ENCODE results near the gene ATP1A3.

The ATP1A3 gene

GRCh38 chr19:42023121-42023942 lies 29.3 kb upstream of the ATP1A3 start:
- Histone ChIP-seq H3K4me1 (no peaks in the 10 kb centered on the region), H3K27me3 (ENCODE audit: control insufficient read depth, insufficient read depth, low read length) (no peaks in the 10 kb centered on the region), H3K9ac (no peak overlapping the region), H3K79me2 (peaks cover 10% of the 10 kb centered on the region), H3K4me3 (ENCODE audit: low read depth, low read length) (no peak overlapping the region), H3K9me3 (ENCODE audit: control insufficient read depth, low read length) (no peaks in the 10 kb centered on the region), H3K27ac (no peak overlapping the region), H3K4me2 (ENCODE audit: low read length) (no peak overlapping the region), H2AFZ (no peak overlapping the region), H3K36me3 (ENCODE audit: control insufficient read depth, insufficient read depth, low read length) (no peaks in the 10 kb centered on the region)
- TF ChIP-seq CTCF (IDR thresholded peaks at IDR 0.05), result peak; percentile 18

- H3K4me2 ChIP-seq (ENCODE audit: low read length), result no peak overlapping the region
Observed at GRCh38 chr19:42022616-42023015, 28.6 kb upstream of the ATP1A3 start.

GRCh38 chr19:42021185-42021584 lies 27.2 kb upstream of the ATP1A3 start:
- Histone ChIP-seq H2AFZ (no peak overlapping the region), H3K4me3 (ENCODE audit: low read depth, low read length) (no peak overlapping the region), H3K9ac (no peak overlapping the region), H3K36me3 (ENCODE audit: control insufficient read depth, insufficient read depth, low read length) (no peaks in the 10 kb centered on the region), H3K4me1 (no peaks in the 10 kb centered on the region), H3K79me2 (peaks cover 5% of the 10 kb centered on the region), H3K27me3 (ENCODE audit: control insufficient read depth, insufficient read depth, low read length) (no peaks in the 10 kb centered on the region), H3K27ac (no peak overlapping the region), H3K9me3 (ENCODE audit: control insufficient read depth, low read length) (no peaks in the 10 kb centered on the region), H3K4me2 (ENCODE audit: low read length) (no peak overlapping the region)
- no peak for TF ChIP-seq CTCF (IDR thresholded peaks at IDR 0.05)

More at GRCh38 chr19:42022616-42023015, 28.6 kb upstream of the ATP1A3 start:
- Histone ChIP-seq H2AFZ (no peak overlapping the region), H3K27me3 (ENCODE audit: control insufficient read depth, insufficient read depth, low read length) (no peaks in the 10 kb centered on the region), H3K9me3 (ENCODE audit: control insufficient read depth, low read length) (no peaks in the 10 kb centered on the region), H3K4me3 (ENCODE audit: low read depth, low read length) (no peak overlapping the region), H3K4me1 (no peaks in the 10 kb centered on the region), H3K79me2 (peaks cover 8% of the 10 kb centered on the region), H3K9ac (no peak overlapping the region), H3K27ac (no peak overlapping the region), H3K36me3 (ENCODE audit: control insufficient read depth, insufficient read depth, low read length) (no peaks in the 10 kb centered on the region)
- no peak for TF ChIP-seq CTCF (IDR thresholded peaks at IDR 0.05)

GRCh38 chr19:42018503-42019193 lies 24.6 kb upstream of the ATP1A3 start:
- TF ChIP-seq CTCF (IDR thresholded peaks at IDR 0.05), result no peak
- Histone ChIP-seq H3K9ac (no peak overlapping the region), H3K79me2 (no peaks in the 10 kb centered on the region), H3K36me3 (ENCODE audit: control insufficient read depth, insufficient read depth, low read length) (no peaks in the 10 kb centered on the region), H3K4me2 (ENCODE audit: low read length) (no peak overlapping the region), H3K4me1 (no peaks in the 10 kb centered on the region), H2AFZ (no peak overlapping the region), H3K9me3 (ENCODE audit: control insufficient read depth, low read length) (no peaks in the 10 kb centered on the region), H3K27ac (no peak overlapping the region), H3K27me3 (ENCODE audit: control insufficient read depth, insufficient read depth, low read length) (no peaks in the 10 kb centered on the region), H3K4me3 (ENCODE audit: low read depth, low read length) (no peak overlapping the region)

Data from parathyroid adenoma (tissue), 2 donors.